SH-SY5Y (cell line): Measurements from ENCODE around the gene KIF14.

ENCODE experiments used
- GATA2 ChIP-seq: IDR thresholded peaks from 2 replicates; pipeline ENCODE4 v1.6.1; 2011; ENCODE audit warnings: mild to moderate bottlenecking, low read depth, low read length
- GATA3 ChIP-seq: IDR thresholded peaks from 2 replicates; pipeline ENCODE4 v1.6.1; 2011; ENCODE audit warnings: low read depth, mild to moderate bottlenecking, low read length, moderate library complexity

DNA sequence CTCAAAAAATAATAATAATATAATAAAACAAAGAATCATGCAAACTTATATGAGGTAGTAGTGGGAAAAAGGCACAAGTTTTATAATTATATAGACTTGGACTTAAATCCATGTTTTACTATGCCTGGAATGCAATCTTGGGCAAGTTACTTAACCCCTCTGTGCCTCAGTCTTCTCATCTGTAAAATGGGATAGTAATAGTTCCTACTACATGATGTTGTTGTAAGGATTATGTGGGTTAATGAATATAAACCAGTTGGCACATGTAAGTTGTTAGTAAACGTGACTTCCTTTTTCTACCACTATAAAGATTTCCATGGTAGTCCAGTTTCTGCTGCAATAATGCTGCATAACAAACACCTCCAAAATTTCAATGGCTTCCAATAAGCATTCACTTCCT lies 10.8 kb upstream of the KIF14 start:
- TF ChIP-seq GATA3 (no peak), GATA2 (no peak)
